ENCODE results near the gene NLN.

The NLN gene

DNA sequence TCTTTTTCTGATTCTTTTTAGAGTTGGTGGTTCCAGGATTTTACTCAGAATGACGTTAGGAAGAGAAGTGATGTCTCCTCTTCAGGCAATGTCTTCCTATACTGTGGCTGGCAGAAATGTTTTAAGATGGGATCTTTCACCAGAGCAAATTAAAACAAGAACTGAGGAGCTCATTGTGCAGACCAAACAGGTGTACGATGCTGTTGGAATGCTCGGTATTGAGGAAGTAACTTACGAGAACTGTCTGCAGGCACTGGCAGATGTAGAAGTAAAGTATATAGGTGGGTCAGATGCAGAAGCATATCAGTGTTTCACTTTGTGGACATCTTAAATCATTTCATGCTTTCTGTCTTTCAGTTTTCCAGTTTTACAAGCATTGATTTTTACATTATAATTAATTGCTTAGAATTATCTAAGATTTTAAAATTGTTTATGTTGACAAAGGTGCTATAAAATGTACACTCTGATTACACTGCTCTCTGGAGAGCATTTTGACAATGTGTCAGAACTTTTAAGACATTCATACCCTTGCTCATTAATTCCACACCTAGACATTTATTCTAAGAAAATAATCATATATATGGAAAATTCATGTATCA is 36.6 kb downstream of the NLN start:
- DNase-seq (ENCODE audit: extremely low spot score) = no peak
- no peak for TF ChIP-seq CTCF (IDR thresholded peaks at IDR 0.05; ENCODE audit: control extremely low read depth, extremely low read depth, low read depth, missing control alignments)
- CTCF ChIA-PET = interaction anchor here (1.7 to 3.9 kb wide), 3 partner anchors 15 to 103 kb away, joined by 6 to 23 read pairs (median 7); no protein-coding TSS in a partner anchor
- POLR2A ChIA-PET = no interaction called here

- CTCF ChIA-PET = interaction anchor here (0.8 to 3.9 kb wide), 7 partner anchors 10 to 21 kb away, joined by 3 to 23 read pairs (median 4); no protein-coding TSS in a partner anchor
- POLR2A ChIA-PET = no interaction called here
- peak; percentile 65 for TF ChIP-seq CTCF (IDR thresholded peaks at IDR 0.05; ENCODE audit: control extremely low read depth, extremely low read depth, low read depth, missing control alignments)
- peak; percentile 34 for DNase-seq (ENCODE audit: extremely low spot score)
Measured at GRCh38 chr5:65760504-65761275, 38.7 kb downstream of the NLN start.

DNA sequence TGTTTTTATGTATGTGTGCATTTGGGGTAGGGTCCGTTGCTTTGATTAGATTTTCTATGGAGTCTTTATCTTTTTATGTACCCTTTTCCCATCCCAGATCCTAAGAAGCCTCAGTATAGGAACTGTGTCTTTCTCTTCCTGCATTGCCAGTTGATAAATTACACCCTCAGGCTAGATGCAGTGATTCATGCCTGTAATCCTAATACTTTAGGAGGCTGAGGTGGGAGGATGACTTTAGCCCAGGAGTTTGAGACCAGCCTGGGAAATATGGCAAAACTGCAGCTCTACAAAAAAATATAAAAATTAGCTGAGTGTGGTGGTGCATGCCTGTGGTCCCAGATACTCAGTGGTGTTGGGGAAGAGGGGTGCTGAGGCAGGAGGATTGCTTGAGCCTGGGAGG is 40.2 kb downstream of the NLN start:
- TF ChIP-seq CTCF (IDR thresholded peaks at IDR 0.05; ENCODE audit: control extremely low read depth, extremely low read depth, low read depth, missing control alignments) = no peak
- DNase-seq (ENCODE audit: extremely low spot score) = no peak
- ChIA-PET POLR2A (no interaction called here), CTCF (interaction anchor here (1.3 kb wide), 2 partner anchors 20 to 35 kb away, joined by 3 to 4 read pairs; no protein-coding TSS in a partner anchor)

GRCh38 chr5:65765582-65765981 is 43.6 kb downstream of the NLN start:
- CTCF ChIA-PET = interaction anchor here (0.6 kb wide), 1 partner anchor 17 kb away, joined by 3 read pairs; no protein-coding TSS in a partner anchor

DNA sequence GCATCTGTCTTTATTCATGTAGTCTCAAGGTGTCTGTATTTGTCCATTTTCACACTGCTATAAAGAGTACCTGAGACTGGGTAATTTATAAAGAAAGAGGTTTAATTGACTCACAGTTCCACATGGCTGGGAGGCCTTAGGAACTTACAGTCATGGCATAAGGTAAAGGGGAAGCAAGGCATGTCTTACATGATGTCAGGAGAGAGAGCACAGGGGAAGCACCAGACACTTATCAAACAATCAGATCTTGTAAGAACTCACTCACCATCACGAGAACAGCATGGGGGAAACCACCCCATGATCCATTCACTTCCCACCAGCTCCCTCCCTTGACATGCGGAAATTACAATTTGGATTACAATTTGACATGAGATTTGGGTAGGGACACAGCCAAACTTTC is 44.2 kb downstream of the NLN start:
- no peak for TF ChIP-seq CTCF (IDR thresholded peaks at IDR 0.05; ENCODE audit: control extremely low read depth, extremely low read depth, low read depth, missing control alignments)
- DNase-seq (ENCODE audit: extremely low spot score) = no peak
- POLR2A ChIA-PET = no interaction called here
- CTCF ChIA-PET = no interaction called here

More at GRCh38 chr5:65765582-65765981, 43.6 kb downstream of the NLN start:
- TF ChIP-seq CTCF (IDR thresholded peaks at IDR 0.05; ENCODE audit: control extremely low read depth, extremely low read depth, low read depth, missing control alignments) = no peak
- POLR2A ChIA-PET = no interaction called here
- DNase-seq (ENCODE audit: extremely low spot score) = no peak

GRCh38 chr5:65766781-65767180 is 44.8 kb downstream of the NLN start:
- CTCF ChIA-PET = no interaction called here
- TF ChIP-seq CTCF (IDR thresholded peaks at IDR 0.05; ENCODE audit: control extremely low read depth, extremely low read depth, low read depth, missing control alignments) = no peak
- POLR2A ChIA-PET = no interaction called here
- no peak for DNase-seq (ENCODE audit: extremely low spot score)

Data from GM10248 (cell line).